ENCODE data around the gene PERCC1.

PERCC1 gene

DNA sequence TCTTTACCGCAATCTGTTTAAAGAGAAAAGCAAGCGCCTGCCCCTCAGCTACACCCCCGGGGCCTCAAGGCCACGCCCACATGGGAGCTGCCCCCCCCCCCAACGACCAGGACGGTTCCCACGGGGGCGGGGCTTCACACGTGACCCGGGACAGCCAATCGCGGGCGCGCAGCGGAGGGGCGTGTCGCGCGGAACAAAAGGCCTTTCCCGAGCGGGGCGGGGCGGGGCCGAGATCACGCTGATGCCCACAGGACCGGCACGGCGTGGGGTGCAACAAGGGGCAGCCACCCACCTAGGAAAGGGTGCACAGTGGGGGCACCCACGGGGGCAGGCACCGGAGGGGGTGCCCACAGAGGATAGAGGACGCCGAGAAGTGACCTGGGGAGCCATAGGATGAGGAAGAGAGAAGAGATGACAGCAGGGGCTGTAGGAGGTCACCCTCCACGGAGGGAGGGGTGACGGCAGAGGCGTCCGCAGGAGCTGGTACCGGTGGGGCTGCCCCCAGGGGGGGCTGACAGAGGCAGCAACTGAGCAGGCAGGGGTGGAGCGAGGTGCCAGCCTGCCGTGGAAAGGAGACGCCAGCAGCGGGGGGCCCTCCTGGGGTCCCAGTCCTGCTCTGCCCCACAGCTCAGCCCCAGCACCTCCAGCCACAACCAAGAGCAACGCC, 22.6 kb upstream of the PERCC1 start:
- peak; percentile 91 to 95 (median 94) for DNase-seq (ENCODE audit: low read depth in 4 of 4, low spot score in 1 of 4)

DNA sequence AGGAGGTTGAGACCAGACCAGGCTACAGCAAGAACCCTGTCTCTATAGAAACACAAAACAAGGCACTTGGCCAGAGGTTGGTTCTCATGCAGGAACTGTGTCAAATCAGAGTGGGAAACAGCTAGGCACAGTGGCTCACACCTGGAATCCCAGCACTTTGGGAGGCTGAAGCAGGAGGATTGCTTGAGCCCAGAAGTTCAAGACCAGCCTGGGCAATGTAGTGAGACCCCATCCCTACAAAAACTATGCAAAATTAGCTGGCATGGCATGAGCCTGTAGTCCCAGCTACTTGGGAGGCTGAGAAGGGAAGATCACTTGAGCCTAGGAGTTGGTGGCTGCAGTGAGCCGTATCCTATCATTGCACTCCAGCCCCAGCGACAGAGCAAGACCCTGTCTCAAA, 18.0 kb upstream of the PERCC1 start:
- DNase-seq (ENCODE audit: low read depth in 4 of 4, low spot score in 1 of 4): no peak

DNA sequence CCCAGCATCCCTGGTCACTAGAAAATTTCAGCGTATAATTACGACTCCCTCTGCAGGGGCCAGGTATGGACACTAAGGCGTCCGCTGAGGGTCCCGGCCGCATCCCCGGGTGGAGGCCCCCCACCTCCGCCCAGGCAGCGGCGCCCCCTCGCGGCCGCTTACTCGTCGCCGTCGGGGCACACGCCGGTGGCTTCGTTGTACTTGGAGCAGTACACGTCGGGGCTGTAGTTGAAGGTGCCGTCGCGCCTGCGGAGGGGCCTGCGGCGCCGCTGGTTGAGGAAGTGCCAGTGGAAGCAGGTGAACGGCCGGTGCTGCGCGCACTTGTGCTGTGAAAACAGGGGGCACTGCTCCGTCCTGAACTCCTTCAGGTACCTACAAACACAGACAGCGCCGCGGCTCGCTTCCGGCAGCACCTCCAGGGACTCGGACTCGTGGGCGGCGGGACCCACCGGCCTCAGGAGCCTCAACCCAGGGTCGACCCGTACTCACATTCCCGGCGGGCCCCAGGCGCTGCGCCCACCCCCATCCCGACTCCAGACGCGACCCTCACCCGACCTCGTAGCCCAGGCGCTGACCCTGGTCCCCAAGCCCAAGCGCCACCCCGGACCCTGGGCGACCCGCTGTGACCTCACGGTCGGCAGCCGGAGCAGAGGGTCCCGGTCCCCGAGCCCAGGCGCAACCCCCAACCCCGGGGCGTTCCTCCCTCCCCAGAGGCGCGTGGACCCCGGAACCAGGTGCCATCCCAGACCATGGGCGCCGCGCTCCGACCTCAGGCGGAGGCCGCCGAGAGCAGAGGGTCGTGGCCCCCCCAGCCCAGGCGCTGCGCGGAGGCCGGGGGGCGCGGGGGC, 17.0 kb upstream of the PERCC1 start:
- DNase-seq (ENCODE audit: low read depth in 4 of 4, low spot score in 1 of 4): peak in 2 of 4 experiments; percentile 39 to 50

DNA sequence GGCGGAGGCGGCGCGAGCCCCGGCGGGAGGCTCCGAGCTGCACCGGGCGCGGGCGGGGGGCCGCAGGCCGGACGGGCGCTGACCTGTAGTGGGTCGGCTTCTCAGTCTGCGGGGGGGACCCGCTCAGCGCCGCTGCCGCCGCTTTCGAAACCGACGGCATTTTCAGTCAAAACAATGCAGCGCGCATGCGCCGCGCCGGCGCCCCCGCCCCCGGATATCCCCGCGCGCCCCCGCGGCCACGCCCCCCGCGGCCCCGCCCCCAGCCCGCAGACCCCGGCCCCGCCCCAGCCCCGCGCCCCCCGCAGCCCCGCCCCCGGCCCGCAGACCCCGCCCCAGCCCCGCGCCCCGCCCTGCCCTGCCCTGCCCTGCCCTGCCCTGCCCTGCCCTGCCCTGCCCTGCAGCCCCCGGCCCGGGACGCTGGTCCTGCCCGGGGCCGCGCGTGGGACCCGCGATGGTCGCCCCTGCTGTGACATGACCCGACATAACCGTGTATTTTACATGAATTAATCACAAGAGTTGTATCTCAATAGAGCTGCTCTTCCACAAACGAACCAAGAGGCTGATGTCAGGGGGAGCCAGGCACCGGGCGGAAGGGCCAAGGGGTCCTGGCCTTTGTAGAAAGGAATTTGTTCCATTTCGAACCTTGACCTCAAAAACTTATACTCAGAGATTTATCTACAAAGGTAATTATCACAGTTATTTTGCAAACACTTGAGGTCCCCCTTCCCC, 16.2 kb upstream of the PERCC1 start, which contains the start of gene UNKL:
Gene UNKL (minus strand): TSS at position 173 of the 729 bp plus-strand sequence. CDS start 13 bp downstream, at position 160.
- peak; percentile 45 to 81 (median 66) for DNase-seq (ENCODE audit: low read depth in 4 of 4, low spot score in 1 of 4)

DNA sequence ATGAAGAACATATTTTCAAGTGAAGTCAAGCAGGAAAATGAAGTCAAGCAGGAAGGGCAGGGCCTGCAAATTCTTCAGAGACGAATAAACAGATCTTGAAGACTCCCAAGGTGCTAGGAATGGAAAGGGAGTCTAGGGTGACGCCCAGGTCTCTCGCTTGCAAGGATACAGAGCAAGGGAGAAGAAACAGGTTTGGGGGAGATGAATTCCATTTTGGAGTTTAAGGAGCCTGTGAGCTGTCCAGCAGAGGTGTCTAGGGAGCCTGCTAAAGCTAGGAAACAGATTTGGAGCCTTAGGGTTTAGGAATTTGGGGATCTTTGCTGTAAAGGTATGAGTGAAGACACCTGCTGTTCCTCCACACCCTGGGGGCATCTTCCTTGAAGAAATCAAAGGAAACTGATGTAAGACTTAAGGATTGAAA, 14.3 kb upstream of the PERCC1 start:
- no peak for DNase-seq (ENCODE audit: low read depth in 4 of 4, low spot score in 1 of 4)

DNA sequence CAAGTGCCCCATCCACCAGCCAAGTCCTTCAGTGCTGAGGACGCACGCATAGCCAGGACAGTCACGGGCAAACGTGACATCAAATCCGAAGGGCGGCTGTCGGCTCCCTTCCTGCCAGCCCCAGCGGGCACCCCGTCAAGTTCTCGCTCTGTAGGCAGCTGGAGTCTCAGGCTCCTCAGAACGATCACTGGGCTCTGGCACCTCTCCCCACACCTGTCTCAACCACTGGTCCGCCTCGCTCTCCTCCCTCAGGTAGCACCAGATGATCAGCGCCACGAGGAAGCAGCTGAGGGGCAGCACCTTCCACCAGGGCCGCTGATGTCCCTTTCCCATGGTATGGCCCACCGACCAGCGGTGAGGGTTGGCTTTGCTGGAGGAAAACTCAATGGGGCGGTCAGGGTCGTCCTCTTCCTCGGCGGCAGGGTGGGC, 10.8 kb upstream of the PERCC1 start:
- no peak for DNase-seq (ENCODE audit: low read depth in 4 of 4, low spot score in 1 of 4)

DNA sequence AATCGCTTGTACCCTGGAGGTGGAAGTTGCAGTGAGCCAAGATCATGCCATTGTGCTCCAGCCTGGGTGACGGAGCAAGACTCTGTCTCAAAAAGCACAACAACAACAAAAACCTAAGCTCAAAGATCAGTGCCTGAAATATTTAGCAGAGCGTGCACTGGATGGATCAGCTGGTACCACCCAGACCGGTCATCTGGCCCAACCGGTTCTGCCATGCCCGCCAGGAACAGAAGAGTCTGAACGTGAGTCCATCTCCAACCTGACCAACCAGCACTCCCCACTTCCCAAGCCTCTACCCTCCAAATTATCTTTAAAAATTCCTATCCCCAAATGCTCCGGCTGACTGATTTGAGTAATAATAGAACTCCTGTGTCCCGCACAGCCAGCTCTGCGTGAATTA, 8.8 kb upstream of the PERCC1 start:
- no peak for DNase-seq (ENCODE audit: low read depth in 4 of 4, low spot score in 1 of 4)

DNA sequence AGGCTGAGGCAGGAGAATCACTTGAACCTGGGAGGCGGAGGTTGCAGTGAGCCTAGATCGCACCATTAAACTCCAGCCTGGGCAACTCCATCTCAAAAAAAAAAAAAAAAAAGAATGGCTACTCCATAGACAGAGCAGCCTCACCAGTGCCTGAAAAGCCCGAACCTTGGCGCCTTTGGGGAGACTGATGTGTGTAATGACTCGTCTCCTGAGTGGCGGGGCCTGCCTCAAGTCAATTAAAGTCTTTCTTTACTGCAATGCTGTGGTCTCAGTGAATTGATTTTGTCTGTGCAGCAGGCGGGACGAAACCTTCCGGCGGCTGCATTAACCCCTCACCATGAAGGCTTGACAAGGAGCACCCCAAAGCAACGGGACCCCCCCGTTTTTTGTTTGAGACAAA, 6.8 kb upstream of the PERCC1 start:
- DNase-seq (ENCODE audit: low read depth in 4 of 4, low spot score in 1 of 4): no peak

DNA sequence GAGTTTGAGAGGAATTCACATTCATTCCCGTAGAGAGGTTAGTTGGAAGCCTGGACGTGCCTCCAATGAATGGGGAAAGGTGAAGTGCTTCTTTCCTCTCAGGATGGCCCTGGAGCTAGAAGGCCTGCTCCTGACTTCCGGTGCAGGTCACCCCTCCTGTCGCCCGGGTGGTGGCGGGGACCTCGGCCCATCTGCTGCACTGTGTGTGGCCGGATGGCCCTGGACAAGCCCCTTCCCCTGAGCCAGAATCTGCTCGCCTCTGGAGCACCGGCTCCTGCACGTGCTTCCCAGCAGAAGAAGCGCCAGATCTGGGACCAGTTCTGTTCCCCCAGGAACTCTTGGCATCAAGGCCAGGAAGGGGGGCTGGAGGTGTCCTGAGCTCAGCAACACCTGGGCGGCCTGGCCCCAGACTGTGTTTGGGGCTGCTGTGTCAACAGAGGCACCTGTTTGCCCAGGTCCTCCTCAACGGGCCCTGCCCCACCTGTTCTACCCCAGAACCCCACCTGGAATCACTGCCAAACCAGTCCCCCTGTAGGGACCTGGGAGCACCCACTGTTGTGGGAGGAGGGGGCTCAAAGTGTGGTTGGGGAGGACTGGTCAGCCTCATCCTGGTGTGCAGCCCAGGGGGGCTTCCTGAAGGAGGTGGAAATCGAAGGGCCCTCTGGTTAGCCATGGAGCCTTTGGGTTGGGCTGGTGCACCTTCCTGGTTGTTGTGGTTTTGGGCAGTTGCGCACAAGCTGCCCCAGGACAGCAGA, 5.1 kb upstream of the PERCC1 start:
- no peak for DNase-seq (ENCODE audit: low read depth in 4 of 4, low spot score in 1 of 4)

DNA sequence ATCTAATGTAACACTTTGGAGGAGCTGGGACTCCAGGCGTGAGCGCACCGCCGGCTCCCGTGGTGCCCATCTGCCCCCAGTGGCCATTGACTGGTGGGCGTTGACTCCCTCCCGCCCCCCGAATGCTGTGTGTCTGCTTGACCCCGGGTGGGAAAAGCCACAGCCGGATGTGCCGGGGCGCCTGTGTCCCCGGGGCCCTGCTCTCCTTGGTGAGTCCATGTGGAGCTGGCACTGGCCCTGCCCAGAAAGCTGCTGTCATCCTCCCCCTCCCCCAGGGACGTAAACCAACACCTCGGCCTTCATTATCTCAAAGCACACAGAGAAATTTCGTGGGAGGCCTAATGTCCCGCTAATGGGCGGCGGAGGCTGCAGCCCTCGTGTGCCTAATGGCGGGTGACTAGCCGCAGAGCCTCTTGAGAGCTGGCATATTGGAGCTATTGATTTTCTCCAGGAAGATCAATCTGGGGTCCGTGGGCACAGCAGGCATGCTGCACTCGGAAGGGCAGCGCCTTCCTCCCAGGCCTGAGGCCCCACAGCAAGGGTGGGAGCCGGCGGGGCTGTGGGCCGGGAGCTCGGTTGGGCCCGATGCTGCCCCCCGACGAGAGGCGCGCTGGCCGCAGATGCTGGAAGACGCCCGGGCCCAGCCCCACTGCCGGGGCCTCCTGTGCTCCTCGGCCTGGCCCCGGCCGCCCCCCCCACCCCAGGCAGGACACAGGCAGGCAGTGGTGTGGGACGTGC, 4.0 kb upstream of the PERCC1 start:
- no peak for DNase-seq (ENCODE audit: low read depth in 4 of 4, low spot score in 1 of 4)

DNA sequence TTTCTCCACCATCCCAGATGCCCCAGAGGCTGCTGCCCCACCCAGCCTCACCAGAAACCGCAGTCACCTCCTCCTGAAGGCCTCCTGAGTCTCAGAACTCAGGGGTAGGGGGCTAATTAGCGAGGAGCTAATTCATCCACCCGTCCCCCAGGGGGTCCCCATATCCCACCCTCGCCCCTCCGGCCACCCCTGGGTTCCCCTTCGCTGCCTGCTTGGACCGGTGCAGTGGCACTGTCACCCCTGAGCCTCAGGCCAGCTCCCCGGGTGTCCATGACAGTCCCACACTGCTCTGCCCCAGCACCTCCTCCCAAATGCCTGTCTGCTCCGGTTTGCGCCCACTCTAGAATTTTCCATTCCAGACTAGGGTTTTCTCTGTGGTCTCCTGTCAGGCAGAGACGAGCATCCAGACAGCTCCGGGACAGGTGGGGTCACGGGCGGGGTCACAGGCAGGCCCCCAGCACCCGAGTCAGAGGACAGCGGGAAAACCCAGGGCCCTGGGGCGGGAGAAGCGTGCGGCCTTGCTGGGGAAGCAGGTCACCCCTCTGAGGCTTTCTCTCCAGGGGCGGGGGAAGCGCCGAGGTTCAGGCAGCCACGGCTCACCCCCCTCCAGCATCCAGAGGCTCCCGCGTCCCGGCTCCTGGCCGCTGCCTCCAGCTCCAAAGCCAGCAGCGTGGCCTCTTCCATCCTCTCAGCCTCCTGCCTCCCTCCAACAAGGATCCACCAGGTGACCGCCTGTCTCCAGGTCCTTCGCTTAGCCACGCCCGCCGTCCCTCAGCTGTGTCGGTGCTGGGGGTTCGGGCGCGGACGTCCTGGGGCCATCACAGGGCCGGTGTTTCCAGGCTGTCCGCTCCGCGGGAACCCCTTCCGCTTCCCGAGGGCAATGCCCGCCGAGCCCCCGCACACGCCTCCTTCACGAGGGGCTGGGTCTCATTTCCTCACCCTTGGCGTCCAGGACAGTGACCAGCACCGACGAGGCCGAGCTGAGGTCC, 3.1 kb upstream of the PERCC1 start:
- DNase-seq (ENCODE audit: low read depth in 4 of 4, low spot score in 1 of 4): no peak

DNA sequence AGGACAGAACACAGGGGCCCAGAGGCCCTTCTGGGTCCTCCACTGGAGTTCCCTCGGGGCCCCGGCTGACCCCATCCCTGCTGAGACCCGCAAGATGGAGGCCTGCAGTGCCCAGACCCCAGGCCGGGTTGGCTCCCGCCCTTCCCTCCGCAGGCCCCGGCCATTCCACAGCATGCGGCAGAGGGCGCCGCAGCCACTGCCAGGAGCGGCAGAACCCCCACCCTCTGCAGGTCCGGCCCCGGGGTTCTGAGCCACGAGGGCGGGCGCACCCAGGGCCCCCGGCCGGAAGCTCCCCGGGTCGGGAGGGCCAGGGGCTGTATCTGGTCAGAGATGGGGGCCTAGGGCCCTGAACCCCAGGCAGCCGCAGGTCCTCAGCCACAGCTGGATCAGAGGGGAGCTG, 2.4 kb upstream of the PERCC1 start:
- DNase-seq (ENCODE audit: low read depth in 4 of 4, low spot score in 1 of 4): peak in 1 of 4 experiments; percentile 40

DNA sequence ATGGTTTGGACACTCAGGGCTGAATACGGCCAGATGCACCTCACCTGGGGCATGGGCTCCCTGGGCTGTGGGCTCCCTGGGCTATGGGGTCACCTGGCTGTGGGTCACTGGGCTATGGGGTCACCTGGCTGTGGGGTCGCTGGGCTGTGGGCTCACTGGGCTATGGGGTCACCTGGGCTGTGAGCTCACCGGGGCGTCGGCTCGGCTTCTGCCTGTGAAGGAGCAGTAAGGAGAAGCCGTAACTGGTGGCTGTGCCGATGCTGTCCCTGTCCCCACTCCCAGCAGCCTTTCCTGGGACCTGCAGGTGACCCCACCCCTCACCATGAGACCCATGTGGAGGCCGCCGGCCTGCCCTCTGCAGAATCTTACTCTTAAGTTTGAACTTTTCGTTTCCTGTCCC, 1.9 kb upstream of the PERCC1 start:
- DNase-seq (ENCODE audit: low read depth in 4 of 4, low spot score in 1 of 4): no peak

DNA sequence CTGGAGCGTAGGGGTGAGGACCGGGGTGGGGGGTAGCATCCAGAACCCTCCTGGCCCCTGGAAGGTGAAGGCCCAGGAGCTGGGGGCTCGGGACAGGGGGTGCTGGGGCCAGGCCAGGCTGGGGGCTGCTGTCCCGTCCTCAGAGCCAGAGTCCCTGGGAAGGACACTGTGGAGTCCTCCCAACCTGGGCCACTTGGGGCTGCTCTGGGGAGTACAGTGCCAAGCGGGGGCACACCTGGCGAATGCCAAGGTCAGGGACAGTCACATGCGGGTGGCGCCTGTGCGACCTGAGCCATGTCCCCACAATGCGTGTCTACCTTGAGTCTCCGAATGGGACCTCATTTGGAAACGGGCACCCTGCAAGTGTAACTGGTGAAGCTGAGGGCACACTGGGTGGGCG, 1.2 kb upstream of the PERCC1 start:
- DNase-seq (ENCODE audit: low read depth in 4 of 4, low spot score in 1 of 4): no peak

DNA sequence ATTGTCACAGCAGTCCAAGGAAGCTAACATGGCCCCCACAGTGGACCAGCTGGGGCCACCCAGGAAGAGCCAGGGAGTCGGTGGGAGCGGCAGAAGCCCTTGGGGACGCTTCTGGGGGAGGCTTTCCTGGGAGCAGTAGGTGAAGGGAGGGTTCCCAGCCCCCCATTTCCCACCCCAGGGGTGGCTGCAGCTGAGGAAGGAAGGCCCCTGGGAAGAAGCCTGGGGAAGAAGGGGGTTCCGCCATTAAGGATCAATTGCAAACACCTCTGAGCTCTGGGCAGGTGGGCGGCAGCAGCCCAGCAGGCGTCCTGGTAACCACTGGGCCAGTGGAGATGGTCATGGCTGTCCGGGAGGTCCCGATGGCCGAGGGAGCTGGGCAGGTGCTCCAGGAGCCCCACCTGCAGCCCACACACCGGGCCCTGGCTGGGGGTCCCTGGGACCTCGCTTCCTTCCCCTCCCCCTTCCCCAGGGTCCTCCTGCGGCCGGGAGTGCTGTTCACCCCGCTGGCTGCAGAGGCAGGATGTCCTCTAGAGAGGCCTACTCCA, 592 bp upstream of the PERCC1 start:
- DNase-seq (ENCODE audit: low read depth in 4 of 4, low spot score in 1 of 4): no peak

DNA sequence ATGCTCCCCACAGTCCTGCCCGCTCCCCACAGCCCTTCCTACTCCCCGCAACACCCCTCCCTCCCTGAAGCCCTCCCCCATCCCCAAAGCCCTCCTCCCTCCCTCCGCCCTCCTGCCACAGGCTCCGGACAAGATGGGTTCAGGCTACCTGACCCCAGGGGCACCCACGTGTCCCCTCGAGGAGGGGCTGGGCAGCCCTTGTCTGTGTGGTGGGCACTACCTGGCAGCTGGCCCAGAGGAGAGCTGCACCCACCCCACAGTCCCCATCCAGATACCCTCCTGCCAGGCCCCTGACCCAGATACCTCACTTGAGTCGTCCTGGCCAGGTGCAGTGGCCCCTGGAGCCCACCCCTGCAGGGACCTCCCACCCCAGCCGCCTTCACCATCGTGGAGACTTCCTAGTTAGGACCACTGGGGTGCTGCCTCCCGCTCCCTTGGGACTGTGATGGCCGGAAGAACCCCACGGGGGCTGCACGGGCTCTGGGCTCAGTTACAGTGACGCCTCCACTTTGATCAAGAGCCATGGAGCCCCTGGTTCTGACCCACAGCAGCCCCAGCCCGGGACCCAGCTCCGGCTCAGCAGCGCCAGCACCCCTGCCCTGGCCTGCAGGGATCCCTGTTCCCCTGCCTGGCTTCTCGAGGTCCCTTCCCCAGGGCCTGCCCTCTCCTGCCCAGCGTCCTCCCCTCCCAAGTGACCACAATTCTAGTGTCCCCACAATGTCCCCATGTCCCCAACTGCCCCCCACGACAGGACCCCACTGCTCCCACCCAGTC, 806 bp downstream of the PERCC1 start:
- no peak for DNase-seq (ENCODE audit: low read depth in 4 of 4, low spot score in 1 of 4)

DNA sequence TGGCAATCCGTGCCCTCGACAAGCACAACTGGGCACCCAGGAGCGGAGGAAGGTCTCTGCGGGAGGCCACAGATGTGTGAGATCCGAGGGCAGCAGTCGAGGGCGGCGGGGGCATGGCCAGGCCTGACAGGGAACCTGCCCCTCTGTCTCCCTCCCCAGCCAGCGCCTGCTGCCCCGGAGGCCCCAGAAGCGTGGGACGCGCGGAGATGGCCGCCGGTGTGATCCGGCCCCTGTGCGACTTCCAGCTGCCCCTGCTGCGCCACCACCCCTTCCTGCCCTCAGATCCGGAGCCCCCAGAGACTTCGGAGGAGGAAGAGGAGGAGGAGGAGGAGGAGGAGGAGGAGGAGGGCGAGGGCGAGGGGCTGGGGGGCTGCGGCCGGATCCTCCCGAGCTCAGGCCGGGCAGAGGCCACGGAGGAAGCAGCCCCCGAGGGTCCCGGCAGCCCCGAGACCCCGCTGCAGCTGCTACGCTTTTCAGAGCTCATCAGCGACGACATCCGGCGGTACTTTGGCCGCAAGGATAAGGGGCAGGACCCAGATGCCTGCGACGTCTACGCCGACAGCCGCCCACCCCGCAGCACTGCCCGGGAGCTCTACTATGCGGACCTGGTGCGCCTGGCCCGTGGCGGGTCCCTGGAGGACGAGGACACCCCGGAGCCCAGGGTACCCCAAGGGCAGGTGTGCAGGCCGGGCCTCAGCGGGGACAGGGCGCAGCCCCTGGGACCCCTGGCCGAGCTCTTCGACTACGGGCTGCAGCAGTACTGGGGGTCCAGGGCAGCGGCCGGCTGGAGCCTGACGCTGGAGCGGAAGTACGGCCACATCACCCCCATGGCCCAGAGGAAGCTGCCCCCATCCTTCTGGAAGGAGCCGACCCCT, 1.7 kb downstream of the PERCC1 start:
- DNase-seq (ENCODE audit: low read depth in 4 of 4, low spot score in 1 of 4): no peak
